ENCODE results near the gene PEX11B. TPM values are rescaled to one million over a fixed set of nuclear protein-coding genes. Genes with fewer than 3 reads are reported as not detected.

PEX11B gene
- total and polyA plus RNA-seq, 2 of the 4 experiments (the other 2 are of a cell fraction) = 15.4 to 24.3 TPM

DNA sequence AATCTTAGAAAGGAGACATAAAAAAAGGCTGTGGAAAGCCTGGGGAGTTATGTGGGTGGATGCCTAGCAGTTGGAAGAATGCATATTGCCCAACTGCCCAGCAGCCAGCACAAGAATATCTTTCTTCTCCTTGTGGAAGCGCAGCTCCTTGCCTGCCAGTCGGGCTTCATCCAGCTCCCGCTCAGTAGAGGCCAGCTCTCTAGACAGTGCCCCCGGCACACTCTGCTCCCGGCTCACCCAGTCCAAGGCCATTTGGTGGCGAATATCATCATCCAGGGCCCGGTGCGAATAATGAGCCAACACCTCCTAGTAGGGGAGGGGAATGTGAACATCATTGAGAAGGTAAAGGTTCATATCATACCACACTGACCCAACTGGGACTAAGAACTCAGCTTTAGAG lies 17.7 kb upstream of the PEX11B start:
- POLR2A ChIA-PET (ENCODE audit: unreplicated experiment) = no interaction called here
- H4K8ac ChIP-seq (ENCODE audit: low read depth in 2 of 2, low read length in 2 of 2) = no peak overlapping the region

More for the DNA sequence above, 17.7 kb upstream of the PEX11B start:
- H3K9ac ChIP-seq (ENCODE audit: low read depth, low read length) = no peak overlapping the region
- H3K23ac ChIP-seq (ENCODE audit: low read depth, low read length) = no peak overlapping the region
- H3K56ac ChIP-seq (ENCODE audit: extremely low read depth, insufficient read depth, low read length) = no peak overlapping the region
- no peak overlapping the region for H4K91ac ChIP-seq (ENCODE audit: insufficient read depth, low read depth, low read length)
- dilution Hi-C loops (cut with HindIII; ENCODE audit: low sequenced_read_pairs, unreplicated experiment) (no loop called here), intact Hi-C loops (cut with micrococcal nuclease) (no loop called here), in situ Hi-C loops (cut with MboI; ENCODE audit: low sequenced_read_pairs) (no loop called here)
- H3K4me2 ChIP-seq (ENCODE audit: low read depth, low read length) = no peak overlapping the region
- BruUV-seq (replicated peaks) = no TSS peak
- H2BK5ac ChIP-seq (ENCODE audit: low read depth, low read length, poor library complexity, severe bottlenecking) = no peak overlapping the region
- H2AFZ ChIP-seq (replicated peaks; ENCODE audit: low read length, poor library complexity) = no peak overlapping the region
- no peak overlapping the region for H2BK20ac ChIP-seq (ENCODE audit: low read depth, low read length)
- no peak overlapping the region for H3K4ac ChIP-seq (ENCODE audit: low read depth, low read length)
- no peaks in the 10 kb centered on the region for H3K9me1 ChIP-seq (ENCODE audit: insufficient read depth, low read length)
- H3K4me1 ChIP-seq (ENCODE audit: control insufficient read depth, insufficient read depth, low read length) = 0 out of 2 replicates have a peak, but pooled peaks cover 2% of the 10 kb centered on the region
- no peak for TF ChIP-seq SMC3 (IDR thresholded peaks at IDR 0.05; ENCODE audit: low read depth, low read length)
- TF ChIP-seq RAD21 (IDR thresholded peaks at IDR 0.05; ENCODE audit: low read length) = no peak
- TF ChIP-seq CEBPB (IDR thresholded peaks at IDR 0.05; ENCODE audit: low read depth, low read length) = peak; percentile 69
- TF ChIP-seq MAFK (IDR thresholded peaks at IDR 0.05; ENCODE audit: low read depth, low read length) = no peak
- H3K18ac ChIP-seq (ENCODE audit: low read depth, low read length) = no peak overlapping the region
- H2AK9ac ChIP-seq (replicated peaks; ENCODE audit: low read depth, low read length, poor library complexity) = no peak overlapping the region
- no peak overlapping the region for H3K14ac ChIP-seq (replicated peaks; ENCODE audit: low read depth, low read length)
- H3K27ac ChIP-seq (ENCODE audit: insufficient read depth, low read length) = no peak overlapping the region
- no peak overlapping the region for H2AK5ac ChIP-seq (ENCODE audit: low read depth, low read length)
- H3K79me1 ChIP-seq (ENCODE audit: low read depth in 1 of 2, low read length in 2 of 2) = peaks cover 0 to 8% of the 10 kb centered on the region in 2 experiments; a peak in 3 of 4 replicates
- 100% methylated on average over 3 of the region's 8 CpGs; no CpG with 5 or more reads in 1 of the 2 experiments for WGBS, 2 experiments (ENCODE audit: extremely low coverage in 2 of 2, insufficient read length in 1 of 2)
- H3K27me3 ChIP-seq (ENCODE audit: control insufficient read depth, insufficient read depth, low read length) = no peaks in the 10 kb centered on the region
- no peak overlapping the region for H3K4me3 ChIP-seq (ENCODE audit: insufficient read depth, low read depth, low read length)
- peaks cover 18% of the 10 kb centered on the region for H3K36me3 ChIP-seq (ENCODE audit: control insufficient read depth, insufficient read depth, low read length)
- H2BK15ac ChIP-seq (ENCODE audit: low read depth, low read length) = no peak overlapping the region
- DNase-seq (no peak), ATAC-seq (ENCODE audit: low read depth) (peak; percentile 56)
- no peaks in the 10 kb centered on the region for H3K9me3 ChIP-seq (ENCODE audit: control insufficient read depth, insufficient read depth, low read length)
- H2BK120ac ChIP-seq (ENCODE audit: low read depth, low read length) = no peak overlapping the region
- no peak overlapping the region for H4K5ac ChIP-seq (ENCODE audit: low read depth, low read length)
- no peaks in the 10 kb centered on the region for H4K20me1 ChIP-seq (ENCODE audit: insufficient read depth, low read length)
- CTCF ChIA-PET = interaction anchor here (1.2 to 1.4 kb wide), 2 partner anchors 28 to 71 kb away, joined by 3 read pairs; partner anchors contain the start of gene ANKRD34A

Data from IMR-90 (cell line).